Esophagus squamous epithelium (tissue), 5 donors: Measurements from ENCODE around the gene LDLRAD3. TPM values are rescaled to one million over a fixed set of nuclear protein-coding genes. Genes with fewer than 3 reads are reported as not detected.
"Not testable (repeated sequence)": the region's sequence is repeated elsewhere in the genome, so short reads cannot be mapped to it uniquely, and the experiment has no call there.

Experiments used
- DNase-seq: peaks from one replicate; lab custom pipeline; 2025; lab: John Stamatoyannopoulos, UW
- H3K27ac ChIP-seq, 4 donors: fragments of 200-600 bp; sonication (generic); one replicate each; pipeline ENCODE4 v1.5.1; 2016 to 2019; ENCODE audit warnings: mild to moderate bottlenecking in 1 of 4
- H3K27me3 ChIP-seq, 4 donors: fragments of 200-600 bp; sonication (generic); 1 replicate in 3 of 4; 2 replicates in 1 of 4; pipeline versions ENCODE4 v1.5.1 to v1.6.0; 2017 to 2021; ENCODE audit warnings: antibody characterized with exemption in 1 of 4
- H3K36me3 ChIP-seq, 3 donors: fragments of 200-600 bp; sonication (generic); one replicate each; pipeline ENCODE4 v1.5.1; 2016 to 2019
- H3K4me1 ChIP-seq, 3 donors: fragments of 200-600 bp; sonication (generic); one replicate each; pipeline ENCODE4 v1.5.1; 2017 to 2019
- H3K4me3 ChIP-seq, 4 donors: fragments of 200-600 bp; sonication (generic); 1 replicate in 3 of 4; 2 replicates in 1 of 4; pipeline ENCODE4 v1.5.1; 2016 to 2019; ENCODE audit warnings: mild to moderate bottlenecking in 2 of 4, moderate library complexity in 1 of 4
- H3K9me3 ChIP-seq, 3 donors: fragments of 200-600 bp; sonication (generic); one replicate each; pipeline ENCODE4 v1.5.1; 2016 to 2019
- CTCF ChIP-seq, 6 experiments: fragments of 450-650 bp in 4 of 6; fragments of 200-600 bp in 2 of 6; sonication (generic) in 2 of 6; IDR thresholded peaks; one replicate each; pipeline ENCODE4 v1.5.1; 2016 to 2019; ENCODE audit warnings: antibody characterized with exemption in 6 of 6, mild to moderate bottlenecking in 4 of 6, moderate library complexity in 4 of 6
- POLR2A ChIP-seq, 4 donors: fragments of 450-650 bp; IDR thresholded peaks; one replicate each; pipeline ENCODE4 v1.6.1; 2017; ENCODE audit warnings: antibody characterized with exemption in 4 of 4, mild to moderate bottlenecking in 4 of 4, moderate library complexity in 3 of 4
- WGBS, 2 donors: methylation state at CpG; one replicate each; pipeline ENCODE4 v1.1.5; 2018; 5-methylcytosine and 5-hydroxymethylcytosine counted together
- intact Hi-C: fragments of 100-400 bp; cut with DNase I; formaldehyde crosslinking; loops from one replicate; pipeline ENCODE4 v1.15.0; 2022
- total RNA-seq, 4 donors: library from RNA; depleted of rRNA; stranded (reverse); fragments of >200 nt; gene quantifications; one replicate each; pipeline ENCODE4 v1.1.0, GENCODE V29; 2016
- donor health status: DM: yes; HTN: yes; CAD: no.

LDLRAD3 gene
- total RNA-seq, 4 donors from 2014 or later, result 5.0 to 16.8 (median 8.2) TPM

- no peaks in the 10 kb centered on the region for H3K36me3 ChIP-seq
- peaks cover 0 to 14% (median 0%) of the 10 kb centered on the region in 3 donors for H3K4me1 ChIP-seq
- TF ChIP-seq CTCF (IDR thresholded peaks at IDR 0.05), result no peak
- no peak for TF ChIP-seq POLR2A (IDR thresholded peaks at IDR 0.05)
- no peaks in the 10 kb centered on the region for H3K27me3 ChIP-seq
- no peak overlapping the region for H3K27ac ChIP-seq
- intact Hi-C loops, result no loop called here
- H3K9me3 ChIP-seq, result no peaks in the 10 kb centered on the region
- 88 to 89% methylated on average over 4 of the region's 4 CpGs for WGBS, 2 donors
- DNase-seq, result no peak
- no peak overlapping the region for H3K4me3 ChIP-seq
Observed at GRCh38 chr11:36167073-36167472, 223.2 kb downstream of the LDLRAD3 start.

DNA sequence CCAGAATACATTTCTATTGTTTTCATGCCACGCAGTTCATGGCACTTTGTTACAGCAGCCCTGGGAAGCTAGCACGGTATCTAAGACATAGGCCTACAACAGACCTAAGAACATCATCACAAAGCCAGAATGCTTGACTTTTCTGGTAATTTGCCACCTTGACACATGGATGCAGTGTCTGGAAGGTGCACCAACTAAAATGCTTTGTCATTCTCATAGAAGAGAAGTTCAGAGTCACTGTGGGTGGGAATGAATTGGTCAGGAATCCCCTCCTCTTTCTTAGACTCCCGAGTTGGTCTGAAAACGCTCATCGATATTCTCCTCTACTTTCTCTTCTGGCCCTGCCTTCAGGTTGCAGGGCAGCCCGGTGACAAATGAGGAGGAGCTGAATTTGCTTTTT is 223.9 kb downstream of the LDLRAD3 start:
- no peaks in the 10 kb centered on the region for H3K27me3 ChIP-seq
- H3K4me1 ChIP-seq, result peaks cover 0 to 14% (median 0%) of the 10 kb centered on the region in 3 donors
- no peaks in the 10 kb centered on the region for H3K9me3 ChIP-seq
- no peak overlapping the region for H3K27ac ChIP-seq
- no peak for DNase-seq
- TF ChIP-seq POLR2A (IDR thresholded peaks at IDR 0.05) (no peak), CTCF (IDR thresholded peaks at IDR 0.05) (no peak)
- no peak overlapping the region for H3K4me3 ChIP-seq
- no peaks in the 10 kb centered on the region for H3K36me3 ChIP-seq
- 88 to 90% methylated on average over 6 of the region's 6 CpGs for WGBS, 2 donors
- intact Hi-C loops, result no loop called here

- Histone ChIP-seq H3K9me3 (no peaks in the 10 kb centered on the region), H3K27me3 (no peaks in the 10 kb centered on the region), H3K4me1 (no peaks in the 10 kb centered on the region), H3K27ac (no peak overlapping the region), H3K4me3 (no peak overlapping the region), H3K36me3 (no peaks in the 10 kb centered on the region)
- TF ChIP-seq POLR2A (IDR thresholded peaks at IDR 0.05) (no peak), CTCF (IDR thresholded peaks at IDR 0.05) (no peak)
- intact Hi-C loops, result no loop called here
- 67 to 80% methylated on average over 2 of the region's 2 CpGs for WGBS, 2 donors
- no peak for DNase-seq
Observed at GRCh38 chr11:36177836-36178235, 234.0 kb downstream of the LDLRAD3 start.

GRCh38 chr11:36186340-36187175 is 242.7 kb downstream of the LDLRAD3 start:
- TF ChIP-seq CTCF (IDR thresholded peaks at IDR 0.05), result no peak
- no peak for TF ChIP-seq POLR2A (IDR thresholded peaks at IDR 0.05)
- peaks cover 0 to 10% (median 0%) of the 10 kb centered on the region in 3 donors for H3K4me1 ChIP-seq
- H3K36me3 ChIP-seq, result peaks cover 0 to 8% (median 0%) of the 10 kb centered on the region in 3 donors
- no peak for DNase-seq
- H3K27me3 ChIP-seq, result no peaks in the 10 kb centered on the region
- intact Hi-C loops, result no loop called here
- no peak overlapping the region for H3K4me3 ChIP-seq
- WGBS, 2 donors, result 43 to 60% methylated on average over 6 of the region's 6 CpGs
- no peaks in the 10 kb centered on the region for H3K9me3 ChIP-seq
- no peak overlapping the region for H3K27ac ChIP-seq

- WGBS, 2 donors, result 92% methylated on average over 3 of the region's 3 CpGs
- intact Hi-C loops, result no loop called here
- H3K36me3 ChIP-seq, result peaks cover 0 to 8% (median 0%) of the 10 kb centered on the region in 3 donors
- TF ChIP-seq POLR2A (IDR thresholded peaks at IDR 0.05) (no peak), CTCF (IDR thresholded peaks at IDR 0.05) (no peak)
- H3K27ac ChIP-seq, result no peak overlapping the region
- no peaks in the 10 kb centered on the region for H3K27me3 ChIP-seq
- no peak overlapping the region for H3K4me3 ChIP-seq
- peaks cover 0 to 10% (median 0%) of the 10 kb centered on the region in 3 donors for H3K4me1 ChIP-seq
- no peak for DNase-seq
- no peaks in the 10 kb centered on the region for H3K9me3 ChIP-seq
Observed at GRCh38 chr11:36187622-36188021, 243.8 kb downstream of the LDLRAD3 start.

GRCh38 chr11:36189735-36190134 is 245.9 kb downstream of the LDLRAD3 start:
- H3K36me3 ChIP-seq, DNase-seq, H3K4me3 ChIP-seq, H3K27me3 ChIP-seq, H3K4me1 ChIP-seq, H3K9me3 ChIP-seq, intact Hi-C loops, H3K27ac ChIP-seq: not testable (repeated sequence)
- 100% methylated on average over 1 of the region's 1 CpG; no CpG with 5 or more reads in 1 of the 2 donors for WGBS, 2 donors
